Ishikawa (cell line): ENCODE measurements around the gene ADGRG6.

Source experiments
- CREB1 ChIP-seq: IDR thresholded peaks from 2 replicates; pipeline ENCODE4 v1.6.1; 2012; ENCODE audit warnings: low read depth
- YY1 ChIP-seq: IDR thresholded peaks from 2 replicates; pipeline ENCODE4 v1.6.1; 2012; ENCODE audit warnings: low read depth

- TF ChIP-seq CREB1 (no peak), YY1 (no peak)
These were observed 29.8 kb downstream of the ADGRG6 start for GRCh38 chr6:142331601-142332000.
